UCSD-AML1 (cell line): ENCODE results near the gene NEUROD2.
"Not testable (repeated sequence)": the region's sequence is repeated elsewhere in the genome, so short reads cannot be mapped to it uniquely, and the experiment has no call there.

ENCODE experiments used
- DNase-seq: peaks from one replicate; lab custom pipeline; 2025; ENCODE audit not compliant: unreplicated experiment; lab: John Stamatoyannopoulos, UW

NEUROD2 gene

GRCh38 chr17:39603304-39604016 lies 4.3 kb downstream of the NEUROD2 start:
- DNase-seq: no peak

GRCh38 chr17:39602533-39603303 lies 5.0 kb downstream of the NEUROD2 start:
- DNase-seq: no peak

- no peak for DNase-seq
These were observed 5.8 kb downstream of the NEUROD2 start for GRCh38 chr17:39601758-39602532.

DNA sequence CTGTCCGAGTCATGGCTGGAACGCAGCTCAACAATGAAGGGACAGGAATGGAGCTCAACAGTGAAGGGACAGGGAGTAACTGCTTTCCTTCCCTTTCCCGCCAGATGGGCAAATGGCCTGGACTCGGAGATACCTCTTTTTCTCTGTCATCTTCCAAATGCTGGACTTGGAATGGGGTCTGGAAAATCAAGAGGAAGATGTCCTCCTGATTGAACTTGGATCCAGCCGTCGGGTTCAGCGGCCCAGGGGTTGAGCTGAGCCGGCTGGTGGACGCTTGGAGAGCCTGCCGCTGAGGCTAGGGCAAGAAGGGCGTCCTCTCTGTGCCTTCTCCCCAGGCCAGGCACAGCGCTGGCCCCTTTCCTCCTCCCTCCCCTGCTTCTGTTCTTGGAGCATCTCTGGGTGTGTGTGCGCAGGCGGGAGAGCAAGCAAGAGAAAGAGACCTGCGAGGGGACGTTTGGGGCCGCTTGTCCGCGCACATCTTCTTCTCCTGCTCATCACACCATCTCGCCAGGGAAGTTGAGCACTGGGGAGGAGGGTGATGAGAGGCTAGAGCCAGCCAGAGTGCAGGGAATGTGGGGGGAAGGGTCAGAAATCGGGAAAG lies 6.6 kb downstream of the NEUROD2 start:
- DNase-seq: no peak

DNA sequence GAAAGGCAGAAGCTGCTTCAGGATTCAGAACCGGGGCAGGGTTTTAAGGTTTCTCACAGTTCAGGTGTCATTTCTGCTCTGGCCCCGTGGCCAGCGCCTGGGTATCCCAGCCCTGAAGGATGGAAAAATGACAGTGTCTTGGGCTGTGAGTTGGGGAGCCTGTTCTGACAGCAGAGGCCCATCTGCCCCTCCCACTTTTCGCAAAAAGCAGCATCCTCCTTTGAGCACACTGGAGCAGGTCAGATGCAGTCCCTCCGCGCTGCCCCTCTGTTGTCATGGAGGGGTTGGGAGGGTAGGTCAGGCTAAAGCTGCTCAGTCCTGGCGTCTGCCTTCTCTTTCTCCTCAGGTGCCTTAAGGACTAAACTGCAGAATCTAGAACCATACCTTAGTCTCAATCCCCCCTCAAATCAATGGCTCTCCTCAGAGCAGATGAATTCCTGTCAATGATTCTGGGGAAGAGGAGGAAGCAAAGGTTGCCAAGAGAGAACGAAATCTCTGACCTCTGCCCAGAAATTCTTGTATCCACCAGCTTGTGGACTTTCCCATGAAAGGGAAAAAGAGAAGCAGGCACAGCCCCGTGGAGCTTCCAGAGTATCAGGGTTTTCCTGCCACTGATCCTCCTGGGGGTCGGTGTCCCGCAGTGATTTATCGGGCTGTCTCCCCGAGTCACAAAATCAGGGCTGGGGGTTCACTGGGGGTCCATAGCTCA lies 7.3 kb downstream of the NEUROD2 start:
- no peak for DNase-seq

DNA sequence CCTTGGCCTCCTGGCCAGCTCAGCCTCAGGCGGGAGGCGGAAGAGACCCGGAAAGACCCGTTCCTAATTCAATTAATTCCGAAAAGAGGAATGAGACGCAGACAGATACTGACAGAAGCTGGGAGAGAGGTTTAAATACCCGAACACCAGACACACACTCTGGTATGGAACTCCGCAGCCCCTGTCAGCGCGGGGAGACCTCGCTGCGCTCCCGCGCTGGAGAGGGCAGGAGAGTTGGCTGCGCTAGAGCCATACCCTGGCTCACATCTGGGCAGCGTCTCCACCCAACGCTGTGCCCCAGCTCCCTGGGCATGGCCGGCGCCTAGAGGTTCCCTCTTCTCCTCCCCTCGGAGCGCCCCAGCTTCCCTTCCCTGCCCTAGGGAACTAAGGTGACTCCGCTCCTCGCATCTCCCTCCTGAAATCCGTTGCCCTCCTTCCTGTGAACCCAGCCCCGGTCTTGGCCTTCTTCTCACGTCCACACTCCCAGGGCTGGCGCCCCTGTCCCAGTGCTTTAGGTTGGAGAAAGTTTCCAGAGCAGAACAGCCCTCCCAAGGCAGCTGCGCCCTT lies 8.0 kb downstream of the NEUROD2 start:
- DNase-seq: no peak

DNA sequence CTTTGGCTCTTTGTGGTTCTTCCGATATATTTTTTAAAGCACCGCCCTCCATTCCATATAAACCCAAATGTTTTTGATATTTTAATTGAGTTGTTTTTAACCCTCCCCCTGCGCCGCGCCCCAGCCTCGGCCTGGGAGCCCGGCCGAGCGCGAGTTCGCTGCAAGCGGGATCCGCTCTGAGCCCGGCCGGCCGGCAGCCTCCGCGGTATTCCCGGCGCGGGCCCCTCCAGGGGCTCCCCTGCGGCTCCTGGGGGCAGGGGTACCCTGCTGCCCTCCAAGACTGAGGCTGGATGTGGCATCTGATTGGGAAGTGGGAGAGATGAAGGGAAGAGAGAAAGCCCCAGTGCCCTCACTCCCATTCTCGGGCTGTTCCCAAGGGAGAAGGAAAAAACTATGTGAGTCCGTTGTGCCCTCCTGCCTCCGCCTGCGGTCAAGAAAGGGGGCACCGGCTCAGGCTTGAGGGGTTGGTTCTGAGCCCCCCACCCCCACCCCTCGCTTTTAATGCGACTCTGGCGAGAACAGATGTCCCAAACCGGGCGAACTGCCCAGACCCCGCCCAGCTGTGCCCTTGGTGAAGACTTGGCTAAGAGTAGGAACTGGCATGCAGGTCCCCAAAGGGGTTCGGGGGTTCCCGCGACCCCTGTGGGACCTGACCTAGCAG lies 8.6 kb downstream of the NEUROD2 start:
- no peak for DNase-seq

DNA sequence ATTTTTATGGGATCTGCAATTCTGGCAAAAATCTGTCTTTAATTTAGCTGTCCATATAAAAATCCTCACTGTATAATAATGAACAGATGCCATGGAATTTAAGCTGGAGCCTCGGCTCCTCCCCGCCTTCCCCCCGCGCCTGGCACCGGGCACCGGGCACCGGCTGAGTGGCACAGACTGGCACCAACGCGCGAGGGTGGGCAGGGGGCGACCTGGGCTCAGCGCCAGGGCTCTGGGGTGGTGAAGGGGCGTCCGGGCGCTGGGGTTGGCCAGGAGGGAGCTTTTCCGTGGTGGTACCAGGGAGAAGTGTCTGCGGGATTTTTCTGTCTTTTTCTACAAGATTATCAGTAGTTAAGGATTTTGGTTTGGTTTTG lies 9.1 kb downstream of the NEUROD2 start:
- DNase-seq: no peak

- no peak for DNase-seq
These were observed 9.7 kb downstream of the NEUROD2 start for GRCh38 chr17:39598047-39598481.

DNA sequence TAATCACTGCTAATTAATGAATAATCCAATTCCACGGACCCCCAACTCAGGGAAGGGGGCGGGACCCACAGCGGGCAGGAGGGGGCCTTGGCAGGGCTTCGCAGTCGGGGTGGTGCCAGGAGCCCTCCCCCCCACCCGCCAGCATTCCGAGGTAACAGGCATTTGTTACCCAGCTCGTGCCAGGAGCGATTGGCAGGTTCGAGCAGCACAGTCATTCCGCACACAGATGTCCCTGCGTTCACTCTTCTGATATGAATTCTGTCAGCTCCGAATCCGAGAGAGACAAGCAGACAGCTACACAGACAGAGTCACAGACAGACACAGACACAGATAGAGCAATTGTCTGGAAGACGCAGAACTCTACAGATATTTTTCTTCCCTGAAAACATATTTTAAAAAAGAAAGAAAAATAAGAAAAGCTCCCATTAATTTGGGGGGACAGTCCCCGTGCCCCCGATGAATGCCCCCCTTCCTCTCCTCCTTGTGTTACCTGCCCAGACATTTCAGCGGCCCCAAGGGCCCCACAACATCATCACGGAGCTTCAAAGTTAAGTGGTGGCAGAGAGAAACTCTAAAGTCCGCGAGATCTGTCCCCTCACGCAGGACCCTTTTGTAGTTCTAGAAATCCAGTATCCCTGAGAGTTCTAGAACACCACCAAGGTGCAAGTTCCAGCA lies 10.2 kb downstream of the NEUROD2 start:
- DNase-seq: no peak

DNA sequence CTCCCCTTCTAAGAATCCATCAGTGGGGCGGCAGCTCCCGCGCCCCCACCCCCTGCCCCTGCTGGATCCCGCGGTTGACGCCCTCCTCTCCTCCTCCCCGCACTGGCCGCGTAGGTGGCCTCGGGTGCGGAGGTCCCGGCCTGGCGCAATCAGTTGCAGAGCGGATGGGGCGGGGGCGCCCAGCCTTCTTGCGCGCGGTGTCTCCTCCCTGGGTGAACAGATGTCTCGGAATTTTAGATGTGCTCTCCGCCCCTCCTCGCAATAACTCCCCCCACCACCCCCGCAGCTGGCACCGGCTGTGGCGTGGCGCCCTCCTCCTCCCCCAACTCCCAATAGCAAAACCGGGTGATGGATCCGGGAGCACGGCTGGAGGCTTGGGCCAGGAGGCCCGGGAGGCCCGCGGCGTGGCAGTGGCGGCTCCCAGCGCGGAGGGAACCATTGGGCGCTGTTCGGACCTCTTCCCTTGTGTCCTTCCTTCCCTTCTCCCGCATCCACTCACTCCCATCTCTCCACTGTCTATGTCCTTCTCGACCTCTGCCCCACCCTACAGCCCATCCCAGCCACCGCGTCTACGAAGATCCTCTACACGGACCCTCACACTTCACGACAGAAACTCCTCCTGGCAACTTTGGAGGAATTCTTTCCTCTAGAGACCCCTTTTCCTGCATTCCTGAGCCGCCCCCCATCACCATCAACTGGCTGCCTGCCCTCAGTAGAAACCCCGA lies 11.0 kb downstream of the NEUROD2 start:
- no peak for DNase-seq

DNA sequence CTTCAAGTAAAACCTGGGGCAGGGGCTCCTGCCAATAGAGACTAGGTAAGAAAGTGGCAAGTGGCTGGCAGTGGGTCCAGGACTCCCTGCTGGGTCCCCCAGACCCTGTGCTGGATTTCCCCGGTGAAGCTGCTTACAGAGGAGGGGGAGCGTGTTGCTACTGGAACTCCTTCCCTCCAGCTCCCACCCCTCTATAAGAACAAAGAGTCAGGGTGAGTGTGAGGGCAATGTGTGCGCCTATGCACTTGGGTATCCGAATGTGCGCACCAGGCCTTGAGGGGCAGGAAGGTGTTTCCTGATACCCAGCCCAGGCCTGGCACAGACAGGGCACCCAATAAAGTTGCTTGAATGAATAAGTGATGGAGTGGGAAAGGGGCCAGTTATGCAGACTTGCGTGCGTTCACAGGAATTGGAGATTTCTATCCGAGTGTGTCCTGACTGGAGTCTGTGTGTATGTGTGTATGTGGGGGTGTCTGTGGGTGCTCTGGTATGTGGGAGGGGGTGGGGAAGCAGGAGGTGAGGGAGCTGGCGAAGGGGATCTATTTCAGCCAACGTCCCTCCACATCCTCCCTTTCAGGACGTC lies 11.7 kb downstream of the NEUROD2 start:
- DNase-seq: no peak

DNA sequence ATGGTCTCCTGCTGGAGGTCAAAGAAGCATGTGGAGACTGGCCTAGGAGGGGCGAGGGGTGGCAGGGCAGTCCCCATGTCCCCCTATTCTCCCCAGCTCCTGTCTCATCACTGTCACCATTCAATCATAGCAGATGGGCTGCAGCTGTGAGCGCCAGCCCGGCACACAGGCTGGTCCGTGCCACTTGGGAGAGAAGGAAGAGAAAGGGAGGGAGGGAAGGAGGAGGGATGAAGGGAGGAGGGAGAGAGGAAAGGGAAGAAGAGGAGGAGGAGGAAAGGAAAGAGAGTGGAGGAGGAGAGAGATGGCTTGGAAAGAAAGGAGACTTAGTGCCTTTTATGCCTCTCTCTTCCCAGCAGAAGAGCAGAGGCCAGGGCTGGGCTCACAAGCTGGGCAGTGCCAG lies 12.4 kb downstream of the NEUROD2 start:
- no peak for DNase-seq

DNA sequence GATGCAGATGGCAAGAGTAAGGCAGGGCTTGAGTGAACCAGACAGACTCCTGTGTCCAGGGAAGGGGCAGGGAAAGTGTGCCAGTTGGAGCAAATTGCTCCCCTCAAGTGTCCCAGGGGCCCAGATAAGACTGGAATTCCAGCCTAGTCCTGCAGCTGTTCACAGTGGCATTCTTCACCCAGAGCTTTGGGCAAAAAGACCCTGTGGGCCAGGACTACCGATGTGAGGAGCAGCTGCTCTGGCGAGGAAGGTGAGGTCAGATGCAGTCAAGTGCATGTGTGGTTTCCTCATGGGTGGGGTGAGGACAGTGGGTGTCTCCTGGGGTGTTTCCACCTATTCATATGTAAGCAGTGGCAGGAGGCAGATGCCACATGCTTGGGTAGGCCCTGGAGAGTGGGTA lies 14.3 kb downstream of the NEUROD2 start:
- DNase-seq: no peak

GRCh38 chr17:39591958-39592954 lies 15.5 kb downstream of the NEUROD2 start:
- no peak for DNase-seq

DNA sequence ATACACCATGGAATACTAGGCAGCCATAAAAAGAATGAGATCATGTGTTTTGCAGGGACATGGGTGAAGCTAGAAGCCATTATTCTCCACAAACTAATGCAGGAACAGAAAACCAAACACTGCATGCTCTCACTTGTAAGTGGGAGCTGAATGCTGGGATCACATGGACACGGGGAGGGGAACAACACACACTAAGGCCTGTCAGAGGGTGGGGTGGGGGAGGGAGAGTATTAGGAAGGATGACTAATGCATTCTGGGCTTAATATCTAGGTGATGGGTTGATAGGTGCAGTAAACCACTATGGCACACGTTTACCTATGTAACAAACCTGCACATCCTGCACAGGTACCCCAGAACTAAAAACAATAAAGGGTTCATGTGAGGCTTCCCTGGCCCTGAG lies 17.5 kb downstream of the NEUROD2 start:
- DNase-seq: not testable (repeated sequence)

GRCh38 chr17:39582658-39583057 lies 25.1 kb downstream of the NEUROD2 start:
- no peak for DNase-seq
